GM12875 (cell line): ENCODE results near the gene GRAMD1C.

Experiments used
- H3K4me3 ChIP-seq: one replicate; pipeline ENCODE4 v1.5.1; 2011; ENCODE audit warnings: low read depth, low read length, control low read depth
- CTCF ChIP-seq: IDR thresholded peaks from 2 replicates; pipeline ENCODE4 v1.5.1; 2011; ENCODE audit warnings: low read depth, mild to moderate bottlenecking, control low read depth, inconsistent platforms, low read length, moderate library complexity, borderline replicate concordance; ENCODE audit not compliant: insufficient read depth

Gene GRAMD1C

GRCh38 chr3:113812854-113813253, 25.7 kb upstream of the GRAMD1C start:
- no peak overlapping the region for H3K4me3 ChIP-seq
- no peak for TF ChIP-seq CTCF

DNA sequence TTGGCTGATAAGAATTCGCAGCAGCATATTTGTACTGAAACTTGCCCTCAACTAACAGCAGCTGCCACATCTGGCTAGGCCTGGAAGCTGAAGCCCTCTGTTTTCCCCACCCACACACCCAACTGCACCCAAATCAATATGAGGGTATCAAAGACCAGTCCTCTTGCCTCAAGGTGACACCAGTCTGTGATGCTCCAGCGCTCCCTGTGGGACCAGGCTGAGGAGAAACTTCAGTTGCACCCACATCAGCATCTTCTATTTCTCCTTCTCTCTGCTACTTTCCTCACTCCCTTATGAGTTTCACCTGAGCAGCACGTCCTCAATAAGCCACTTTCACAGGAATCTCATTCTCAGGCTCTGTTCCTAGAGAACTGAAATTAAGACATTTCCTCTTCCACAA, 18.7 kb upstream of the GRAMD1C start:
- H3K4me3 ChIP-seq, result no peak overlapping the region
- TF ChIP-seq CTCF, result no peak

- peak; percentile 28; the same call in 1 of the 2 replicates for TF ChIP-seq CTCF
- no peak overlapping the region for H3K4me3 ChIP-seq
Measured at GRCh38 chr3:113825090-113825489, 13.5 kb upstream of the GRAMD1C start.

GRCh38 chr3:113828600-113828999, 10.0 kb upstream of the GRAMD1C start:
- no peak for TF ChIP-seq CTCF

GRCh38 chr3:113829576-113830354, 8.8 kb upstream of the GRAMD1C start:
- no peak for TF ChIP-seq CTCF

More at GRCh38 chr3:113828600-113828999, 10.0 kb upstream of the GRAMD1C start:
- H3K4me3 ChIP-seq, result no peak overlapping the region

GRCh38 chr3:113831103-113831355, 7.6 kb upstream of the GRAMD1C start:
- no peak for TF ChIP-seq CTCF
- no peak overlapping the region for H3K4me3 ChIP-seq

More at GRCh38 chr3:113829576-113830354, 8.8 kb upstream of the GRAMD1C start:
- no peak overlapping the region for H3K4me3 ChIP-seq

DNA sequence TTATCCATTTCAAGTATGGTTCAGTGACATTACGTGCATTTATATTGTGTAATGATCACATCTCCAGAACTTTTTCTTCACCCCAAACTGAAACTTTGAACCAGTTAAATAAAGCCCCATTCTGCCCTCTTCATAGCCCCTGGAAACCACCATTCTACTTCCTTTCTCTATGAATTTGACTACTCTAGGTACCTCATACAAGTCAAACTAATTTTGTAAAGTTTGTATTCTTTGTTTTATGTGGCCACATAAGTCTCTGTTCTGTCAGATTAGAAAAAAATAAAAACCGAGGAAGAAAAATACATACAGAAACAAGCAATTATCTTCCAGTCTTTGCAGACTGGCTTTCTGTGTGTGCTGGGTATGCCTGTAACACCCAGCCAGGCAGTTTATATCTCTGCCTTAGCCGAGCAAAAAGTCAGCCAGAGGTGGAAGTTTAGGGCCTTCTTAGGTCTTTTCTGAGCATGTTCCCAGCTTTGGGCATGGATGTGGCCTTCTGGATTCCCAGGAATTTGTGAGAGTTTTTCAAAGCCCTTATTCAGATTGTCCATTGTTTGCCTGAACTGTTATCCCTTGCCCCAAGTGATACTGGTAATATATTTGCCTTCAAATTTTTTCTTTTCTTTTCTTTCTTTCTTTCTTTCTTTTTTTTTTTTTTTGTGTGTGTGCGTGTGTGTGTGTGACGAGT, 6.0 kb upstream of the GRAMD1C start:
- no peak overlapping the region for H3K4me3 ChIP-seq
- no peak for TF ChIP-seq CTCF
